HG02610 (cell line): ENCODE measurements around the gene FAM234A.
"Not testable (repeated sequence)": the region's sequence is repeated elsewhere in the genome, so short reads cannot be mapped to it uniquely, and the experiment has no call there.

Source experiments
- ATAC-seq: cut with Tn5 transposase; IDR thresholded peaks from one replicate; pipeline ENCODE4 v1.9.1; 2021; ENCODE audit warnings: mild to moderate bottlenecking, moderate library complexity; ENCODE audit not compliant: unreplicated experiment

The FAM234A gene

GRCh38 chr16:230351-230750, 4.3 kb upstream of the FAM234A start:
- not testable (repeated sequence) for ATAC-seq

GRCh38 chr16:230949-231348, 3.7 kb upstream of the FAM234A start:
- no peak for ATAC-seq

GRCh38 chr16:239948-240277, 5.3 kb downstream of the FAM234A start:
- no peak for ATAC-seq

- ATAC-seq = no peak
Measured at GRCh38 chr16:240559-240958, 5.9 kb downstream of the FAM234A start.

GRCh38 chr16:242281-242680, 7.7 kb downstream of the FAM234A start:
- ATAC-seq = no peak

- no peak for ATAC-seq
Measured at GRCh38 chr16:243348-243747, 8.7 kb downstream of the FAM234A start.

- ATAC-seq = no peak
Measured at GRCh38 chr16:245105-245504, 10.5 kb downstream of the FAM234A start.

GRCh38 chr16:247027-247426, 12.4 kb downstream of the FAM234A start:
- ATAC-seq = no peak

- no peak for ATAC-seq
Measured at GRCh38 chr16:249431-249830, 14.8 kb downstream of the FAM234A start.

GRCh38 chr16:252366-253337, 18.0 kb downstream of the FAM234A start:
- no peak for ATAC-seq

GRCh38 chr16:253833-254232, 19.2 kb downstream of the FAM234A start:
- no peak for ATAC-seq

- no peak for ATAC-seq
Measured at GRCh38 chr16:254461-254860, 19.8 kb downstream of the FAM234A start.

- ATAC-seq = no peak
Measured at GRCh38 chr16:255183-255582, 20.6 kb downstream of the FAM234A start.

- ATAC-seq = not testable (repeated sequence)
Measured at GRCh38 chr16:258091-258490, 23.5 kb downstream of the FAM234A start.

GRCh38 chr16:259226-259625, 24.6 kb downstream of the FAM234A start:
- no peak for ATAC-seq

GRCh38 chr16:259814-260253, 25.2 kb downstream of the FAM234A start:
- no peak for ATAC-seq

- no peak for ATAC-seq
Measured at GRCh38 chr16:260326-260725, 25.7 kb downstream of the FAM234A start.

- ATAC-seq = no peak
Measured at GRCh38 chr16:261031-261691, 26.5 kb downstream of the FAM234A start.

- ATAC-seq = no peak
Measured at GRCh38 chr16:262121-262745, 27.6 kb downstream of the FAM234A start.

GRCh38 chr16:263182-263774, 28.7 kb downstream of the FAM234A start:
- no peak for ATAC-seq

GRCh38 chr16:263944-264343, 29.3 kb downstream of the FAM234A start:
- ATAC-seq = no peak
